ENCODE measurements around the gene PCK1. TPM values are rescaled to one million over a fixed set of nuclear protein-coding genes. Genes with fewer than 3 reads are reported as not detected.
A peak's percentile ranks its signal among the peaks of the same experiment; 100 is the strongest.

Gene PCK1
- total RNA-seq, 1 experiment from 2014 or later, result 0.49 TPM

GRCh38 chr20:57609842-57610167 is 48.9 kb downstream of the PCK1 start:
- Histone ChIP-seq H4K20me1 (ENCODE audit: insufficient read depth) (no peaks in the 10 kb centered on the region), H3K27me3 (ENCODE audit: insufficient read depth, low read length) (peaks cover 10% of the 10 kb centered on the region; the same call in 1 of the 2 replicates), H3K36me3 (ENCODE audit: control insufficient read depth in 1 of 2, insufficient read depth in 2 of 2, low read length in 2 of 2) (no peaks in the 10 kb centered on the region), H3K9me2 (ENCODE audit: insufficient read depth) (no peaks in the 10 kb centered on the region), H3K9me3 (ENCODE audit: control insufficient read depth in 1 of 2, insufficient read depth in 1 of 2, low read depth in 1 of 2, low read length in 2 of 2) (no peaks in the 10 kb centered on the region), H3K27ac (ENCODE audit: low read depth, low read length) (no peak overlapping the region), H3K4me1 (ENCODE audit: control insufficient read depth in 1 of 2, insufficient read depth in 2 of 2, low read length in 2 of 2) (no peaks in the 10 kb centered on the region), H3K9ac (ENCODE audit: low read length) (no peak overlapping the region), H2AFZ (ENCODE audit: low read depth, low read length, poor library complexity, severe bottlenecking) (no peak overlapping the region), H3K79me2 (ENCODE audit: insufficient read depth, low read length) (no peaks in the 10 kb centered on the region), H3K4me3 (replicated peaks in 1 of 2; ENCODE audit: low read depth in 1 of 2, low read length in 2 of 2) (no peak overlapping the region), H3K4me2 (ENCODE audit: low read length) (no peak overlapping the region)
- RAD21 ChIA-PET (ENCODE audit: low non-redundant PET in 1 of 2, low total read pairs in 2 of 2, uncharacterized antibody in 2 of 2, unreplicated experiment in 2 of 2), result no interaction called here
- no peak for DNase-seq (ENCODE audit: low read depth, low spot score)
- BruUV-seq (replicated peaks), result no TSS peak
- CTCF ChIA-PET, result no interaction called here
- POLR2A ChIA-PET, result no interaction called here
- intact Hi-C loops (cut with micrococcal nuclease), result no loop called here
- ATAC-seq, result no peak
- TF ChIP-seq, protein P1, sequence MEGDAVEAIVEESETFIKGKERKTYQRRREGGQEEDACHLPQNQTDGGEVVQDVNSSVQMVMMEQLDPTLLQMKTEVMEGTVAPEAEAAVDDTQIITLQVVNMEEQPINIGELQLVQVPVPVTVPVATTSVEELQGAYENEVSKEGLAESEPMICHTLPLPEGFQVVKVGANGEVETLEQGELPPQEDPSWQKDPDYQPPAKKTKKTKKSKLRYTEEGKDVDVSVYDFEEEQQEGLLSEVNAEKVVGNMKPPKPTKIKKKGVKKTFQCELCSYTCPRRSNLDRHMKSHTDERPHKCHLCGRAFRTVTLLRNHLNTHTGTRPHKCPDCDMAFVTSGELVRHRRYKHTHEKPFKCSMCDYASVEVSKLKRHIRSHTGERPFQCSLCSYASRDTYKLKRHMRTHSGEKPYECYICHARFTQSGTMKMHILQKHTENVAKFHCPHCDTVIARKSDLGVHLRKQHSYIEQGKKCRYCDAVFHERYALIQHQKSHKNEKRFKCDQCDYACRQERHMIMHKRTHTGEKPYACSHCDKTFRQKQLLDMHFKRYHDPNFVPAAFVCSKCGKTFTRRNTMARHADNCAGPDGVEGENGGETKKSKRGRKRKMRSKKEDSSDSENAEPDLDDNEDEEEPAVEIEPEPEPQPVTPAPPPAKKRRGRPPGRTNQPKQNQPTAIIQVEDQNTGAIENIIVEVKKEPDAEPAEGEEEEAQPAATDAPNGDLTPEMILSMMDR (IDR thresholded peaks at IDR 0.05 in 2 of 3, conservative IDR thresholded peaks at IDR 0.05 in 1 of 3; ENCODE audit: borderline replicate concordance in 1 of 3, insufficient read depth in 1 of 3, low read depth in 2 of 3, low read length in 2 of 3), result peak in 2 of 3 experiments; percentile 10 to 27; a peak in 1 of 6 replicates
- TF ChIP-seq TCF7L2 (IDR thresholded peaks at IDR 0.05; ENCODE audit: borderline replicate concordance, extremely low read depth, insufficient read depth, insufficient read length), result no peak

DNA sequence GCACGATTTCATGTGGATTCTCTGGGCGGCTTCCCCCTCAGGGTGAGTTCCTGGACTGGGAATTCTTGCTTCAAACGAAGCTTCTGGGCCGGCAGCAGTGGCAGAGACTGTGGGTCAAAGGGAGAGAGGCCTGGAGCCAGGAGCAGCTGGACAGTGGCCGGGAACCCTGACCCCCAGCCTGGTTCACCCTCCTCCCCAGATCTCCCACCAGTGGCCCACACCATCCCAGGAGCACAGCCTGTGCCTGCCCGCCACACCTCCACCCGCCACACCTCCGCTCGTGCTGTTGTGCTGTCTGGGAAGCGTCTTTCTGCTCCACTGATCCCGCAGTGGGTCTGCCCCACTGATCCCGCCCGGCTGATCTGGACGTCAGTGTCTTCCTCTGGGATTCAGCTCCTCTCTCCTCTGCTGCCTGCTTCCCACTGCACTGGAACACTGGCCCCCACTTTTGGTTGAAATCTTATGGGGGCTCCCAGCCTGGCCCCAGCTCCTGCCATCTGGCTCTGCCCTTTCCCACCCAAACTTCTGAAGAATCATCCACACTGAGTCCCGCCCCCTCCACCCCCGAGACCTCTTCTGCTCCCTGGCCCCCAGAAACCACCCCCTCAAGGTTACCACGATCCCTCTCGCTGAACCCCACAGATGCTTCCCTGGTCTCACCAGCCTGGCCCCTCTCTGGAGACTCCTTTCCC is 49.5 kb downstream of the PCK1 start:
- Histone ChIP-seq H3K9ac (ENCODE audit: low read length) (no peak overlapping the region), H3K9me3 (ENCODE audit: control insufficient read depth in 1 of 2, insufficient read depth in 1 of 2, low read depth in 1 of 2, low read length in 2 of 2) (no peaks in the 10 kb centered on the region), H3K27ac (ENCODE audit: low read depth, low read length) (no peak overlapping the region), H3K4me3 (replicated peaks in 1 of 2; ENCODE audit: low read depth in 1 of 2, low read length in 2 of 2) (no peak overlapping the region), H4K20me1 (ENCODE audit: insufficient read depth) (no peaks in the 10 kb centered on the region), H3K4me2 (ENCODE audit: low read length) (no peak overlapping the region), H3K4me1 (ENCODE audit: control insufficient read depth in 1 of 2, insufficient read depth in 2 of 2, low read length in 2 of 2) (no peaks in the 10 kb centered on the region), H2AFZ (ENCODE audit: low read depth, low read length, poor library complexity, severe bottlenecking) (no peak overlapping the region), H3K79me2 (ENCODE audit: insufficient read depth, low read length) (no peaks in the 10 kb centered on the region), H3K27me3 (ENCODE audit: insufficient read depth, low read length) (peaks cover 11% of the 10 kb centered on the region; the same call in 1 of the 2 replicates), H3K9me2 (ENCODE audit: insufficient read depth) (no peaks in the 10 kb centered on the region), H3K36me3 (ENCODE audit: control insufficient read depth in 1 of 2, insufficient read depth in 2 of 2, low read length in 2 of 2) (no peaks in the 10 kb centered on the region)
- RAD21 ChIA-PET (ENCODE audit: low non-redundant PET in 1 of 2, low total read pairs in 2 of 2, uncharacterized antibody in 2 of 2, unreplicated experiment in 2 of 2), result no interaction called here
- ATAC-seq (no peak), DNase-seq (ENCODE audit: low read depth, low spot score) (no peak)
- BruUV-seq (replicated peaks), result no TSS peak
- CTCF ChIA-PET, result no interaction called here
- no peak for TF ChIP-seq SRF (IDR thresholded peaks at IDR 0.05; ENCODE audit: low read depth)
- POLR2A ChIA-PET, result no interaction called here
- intact Hi-C loops (cut with micrococcal nuclease), result no loop called here

Data from HCT116 (cell line).